HCT116 (cell line): ENCODE results near the gene SAMD10. TPM values are rescaled to one million over a fixed set of nuclear protein-coding genes. Genes with fewer than 3 reads are reported as not detected.

Experiments
- ATAC-seq: fragments of 200-7000 bp; cut with Tn5 transposase; 2 replicates; pipeline ENCODE4 v1.9.1; 2020; ENCODE audit warnings: mild to moderate bottlenecking, moderate library complexity
- BruUV-seq: library from RNA; stranded (reverse); fragments of 400-500 nt; replicated peaks from 2 replicates; lab custom pipeline; 2021; lab: Mats Ljungman, UMichigan
- CTCF ChIA-PET: fragments of 300-600 bp; sonication (Branson Sonifier 250); formaldehyde crosslinking; loops from one replicate; lab custom pipeline; 2021; ENCODE audit warnings: antibody characterized with exemption; lab: Charles Lee
- POLR2A ChIA-PET: fragments of 300-600, 350-600 bp; sonication (Branson Sonifier 250); formaldehyde crosslinking; loops from one replicate; lab custom pipeline; 2021; ENCODE audit warnings: antibody characterized with exemption; lab: Charles Lee
- RAD21 ChIA-PET, 2 experiments: fragments of 300-600 bp; sonication (Branson Sonifier 250); formaldehyde crosslinking; loops; one replicate each; lab custom pipeline; 2023; ENCODE audit warnings: low total read pairs in 2 of 2; ENCODE audit not compliant: uncharacterized antibody in 2 of 2, unreplicated experiment in 2 of 2, low non-redundant PET in 1 of 2; lab: Charles Lee
- DNase-seq: peaks from one replicate; pipeline ENCODE4 v3.0.0-alpha.2; 2010; ENCODE audit warnings: low read depth, low spot score
- H2AFZ ChIP-seq: fragments of 200-600 bp; shearing (Covaris generic), sonication (generic); 2 replicates; pipeline ENCODE4 v1.6.1; 2017; ENCODE audit warnings: low read depth, mixed run types, mixed read lengths, antibody characterized with exemption, low read length; ENCODE audit not compliant: poor library complexity, severe bottlenecking
- H3K27ac ChIP-seq: 2 replicates; pipeline ENCODE4 v1.5.1; 2012; ENCODE audit warnings: low read depth, low read length
- H3K27me3 ChIP-seq: fragments of 200-600 bp; sonication (generic); 2 replicates; pipeline ENCODE4 v1.6.1; 2016; ENCODE audit warnings: mixed run types, low read length, mixed read lengths; ENCODE audit not compliant: insufficient read depth
- H3K36me3 ChIP-seq, 2 experiments: fragments of 200-500 bp in 1 of 2; fragments of 200-600 bp in 1 of 2; sonication (Bioruptor generic) in 1 of 2; sonication (generic) in 1 of 2; 2 replicates each; pipeline versions ENCODE4 v1.5.1 to v1.6.1; 2014 to 2016; ENCODE audit warnings: low read length in 2 of 2, inconsistent platforms in 1 of 2, mixed read lengths in 1 of 2, mixed run types in 1 of 2; ENCODE audit not compliant: insufficient read depth in 2 of 2, control insufficient read depth in 1 of 2
- H3K4me1 ChIP-seq, 2 experiments: fragments of 200-600 bp in 1 of 2; sonication (generic) in 1 of 2; 2 replicates each; pipeline versions ENCODE4 v1.5.1 to v1.6.1; 2012 to 2017; ENCODE audit warnings: low read length in 2 of 2, inconsistent platforms in 1 of 2, mild to moderate bottlenecking in 1 of 2, mixed read lengths in 1 of 2, mixed run types in 1 of 2, moderate library complexity in 1 of 2; ENCODE audit not compliant: insufficient read depth in 2 of 2, control insufficient read depth in 1 of 2
- H3K4me2 ChIP-seq: fragments of 200-600 bp; sonication (generic); 2 replicates; pipeline ENCODE4 v1.6.1; 2017; ENCODE audit warnings: mixed run types, low read length, mixed read lengths
- H3K4me3 ChIP-seq, 2 experiments: fragments of 200-600 bp in 1 of 2; sonication (generic) in 1 of 2; replicated peaks in 1 of 2; 2 replicates each; pipeline ENCODE4 v1.5.1; 2011 to 2016; ENCODE audit warnings: low read length in 2 of 2, control low read depth in 1 of 2, low read depth in 1 of 2, mild to moderate bottlenecking in 1 of 2, mixed read lengths in 1 of 2, mixed run types in 1 of 2
- H3K79me2 ChIP-seq: fragments of 200-600 bp; sonication (generic); 2 replicates; pipeline ENCODE4 v1.6.1; 2017; ENCODE audit warnings: mild to moderate bottlenecking, mixed run types, low read length, moderate library complexity, mixed read lengths; ENCODE audit not compliant: insufficient read depth
- H3K9ac ChIP-seq: fragments of 200-600 bp; sonication (generic); 2 replicates; pipeline ENCODE4 v1.6.1; 2016; ENCODE audit warnings: low read length, mixed read lengths
- H3K9me2 ChIP-seq: fragments of 200-600 bp; sonication (generic), shearing (Covaris generic); 2 replicates; pipeline ENCODE4 v1.6.1; 2017; ENCODE audit warnings: mixed run types, mild to moderate bottlenecking, moderate library complexity; ENCODE audit not compliant: insufficient read depth
- H3K9me3 ChIP-seq, 2 experiments: fragments of 200-500 bp in 1 of 2; fragments of 200-600 bp in 1 of 2; sonication (Bioruptor generic) in 1 of 2; sonication (generic) in 1 of 2; 2 replicates each; pipeline ENCODE4 v1.6.1; 2014 to 2017; ENCODE audit warnings: low read length in 2 of 2, mixed read lengths in 2 of 2, inconsistent platforms in 1 of 2, low read depth in 1 of 2, mild to moderate bottlenecking in 1 of 2, mixed run types in 1 of 2, moderate library complexity in 1 of 2; ENCODE audit not compliant: control insufficient read depth in 1 of 2, insufficient read depth in 1 of 2
- H4K20me1 ChIP-seq: fragments of 200-600 bp; sonication (generic), shearing (Covaris generic); 2 replicates; pipeline ENCODE4 v1.6.1; 2017; ENCODE audit warnings: mixed run types, mild to moderate bottlenecking, moderate library complexity; ENCODE audit not compliant: insufficient read depth
- CEBPB ChIP-seq: IDR thresholded peaks from 2 replicates; pipeline ENCODE4 v1.6.1; 2012; ENCODE audit warnings: low read depth
- CTCF ChIP-seq, 3 experiments: fragments of 200-600 bp in 1 of 3; sonication (generic) in 1 of 3; IDR thresholded peaks in 2 of 3; conservative IDR thresholded peaks in 1 of 3; 2 replicates each; pipeline ENCODE4 v1.5.1; 2012 to 2017; ENCODE audit warnings: low read depth in 2 of 3, low read length in 2 of 3, antibody characterized with exemption in 1 of 3, borderline replicate concordance in 1 of 3, control low read depth in 1 of 3, mild to moderate bottlenecking in 1 of 3, mixed read lengths in 1 of 3, mixed run types in 1 of 3, moderate library complexity in 1 of 3; ENCODE audit not compliant: insufficient read depth in 1 of 3
- EGR1 ChIP-seq: IDR thresholded peaks from 2 replicates; pipeline ENCODE4 v1.6.1; 2012; ENCODE audit warnings: low read depth
- ELF1 ChIP-seq: IDR thresholded peaks from 2 replicates; pipeline ENCODE4 v1.6.1; 2012; ENCODE audit warnings: low read depth, borderline replicate concordance
- JUND ChIP-seq: IDR thresholded peaks from 2 replicates; pipeline ENCODE4 v1.6.1; 2012
- POLR2A ChIP-seq: IDR thresholded peaks from 2 replicates; pipeline ENCODE4 v1.7.0; 2011; ENCODE audit warnings: borderline replicate concordance; ENCODE audit not compliant: insufficient read depth, insufficient read length; ENCODE audit errors: extremely low read depth
- REST ChIP-seq: IDR thresholded peaks from 2 replicates; pipeline ENCODE4 v1.6.1; 2012; ENCODE audit warnings: low read depth
- SIN3A ChIP-seq: IDR thresholded peaks from 2 replicates; pipeline ENCODE4 v1.6.1; 2012; ENCODE audit warnings: low read depth
- SP1 ChIP-seq: IDR thresholded peaks from 2 replicates; pipeline ENCODE4 v1.6.1; 2012; ENCODE audit warnings: low read depth
- ZFX ChIP-seq: fragments of 450-650 bp; IDR thresholded peaks from 2 replicates; pipeline ENCODE4 v1.6.1; 2017
- intact Hi-C: fragments of 100-400 bp; cut with micrococcal nuclease; formaldehyde crosslinking; loops from 2 replicates; pipeline ENCODE4 v1.10.0; 2022
- total RNA-seq: library from RNA; stranded (reverse); gene quantifications from one replicate; pipeline ENCODE4 v1.2.1, GENCODE V29; 2021; ENCODE audit not compliant: unreplicated experiment

Gene SAMD10
- total RNA-seq, 1 experiment from 2014 or later, result 4.2 TPM

- intact Hi-C loops, result loop anchor here (5.0 kb wide), 1 partner anchor 262 kb away; the partner anchor contains the start of gene TNFRSF6B
- Histone ChIP-seq H3K4me3 (no peak overlapping the region), H2AFZ (no peak overlapping the region), H3K9ac (no peak overlapping the region), H3K4me2 (no peak overlapping the region), H3K27ac (peak overlapping the region; percentile 47; the same call in 1 of the 2 replicates), H3K9me2 (no peaks in the 10 kb centered on the region), H3K36me3 (no peaks in the 10 kb centered on the region; a peak in 2 of 4 replicates), H3K9me3 (no peaks in the 10 kb centered on the region), H4K20me1 (no peaks in the 10 kb centered on the region), H3K4me1 (peaks cover 17 to 40% of the 10 kb centered on the region in 2 experiments; a peak in 3 of 4 replicates), H3K79me2 (peaks cover 21% of the 10 kb centered on the region), H3K27me3 (no peaks in the 10 kb centered on the region)
- TF ChIP-seq CTCF (IDR thresholded peaks at IDR 0.05 in 2 of 3, conservative IDR thresholded peaks at IDR 0.05 in 1 of 3; ENCODE audit: borderline replicate concordance in 1 of 3, insufficient read depth in 1 of 3, low read depth in 2 of 3, low read length in 2 of 3) (no peak), SIN3A (no peak), SP1 (no peak), ELF1 (no peak), JUND (no peak), EGR1 (no peak), CEBPB (no peak), POLR2A (no peak), ZFX (no peak), REST (no peak)
- CTCF ChIA-PET, result interaction anchor here (1.0 to 2.1 kb wide), 2 partner anchors 15 to 21 kb away, joined by 4 to 12 read pairs; partner anchors contain the start of gene PRPF6
- RAD21 ChIA-PET, result no interaction called here
- DNase-seq (no peak), ATAC-seq (no peak)
- BruUV-seq, result no TSS peak
- POLR2A ChIA-PET, result no interaction called here
Measured at GRCh38 chr20:63958964-63959698, 20.3 kb downstream of the SAMD10 start.
